Pons (tissue), 1 donor: ENCODE results near the gene MED1.
"Not testable (repeated sequence)": the region's sequence is repeated elsewhere in the genome, so short reads cannot be mapped to it uniquely, and the experiment has no call there.

Experiments
- DNase-seq: peaks from one replicate; pipeline ENCODE4 v3.0.0-alpha.2; 2016; ENCODE audit warnings: low spot score

The MED1 gene

DNA sequence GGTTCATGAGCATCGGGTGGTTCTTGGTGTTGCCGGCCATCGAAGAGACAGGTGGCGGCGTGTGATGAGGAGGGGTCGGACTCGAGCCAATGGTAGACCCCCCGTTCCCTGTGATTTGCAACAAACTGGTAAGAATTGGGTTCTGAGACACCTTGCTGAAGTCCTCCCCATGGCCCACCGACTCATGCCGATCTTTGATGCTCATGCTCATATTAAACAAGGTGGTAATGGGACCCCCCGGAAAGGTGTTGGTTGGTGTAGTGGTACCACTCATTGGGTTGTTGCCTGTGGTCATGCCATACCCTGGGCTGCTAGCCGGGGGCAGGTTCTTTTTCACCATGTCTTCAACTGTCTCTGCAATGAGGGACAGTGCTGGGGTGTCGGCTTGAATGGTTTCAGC, 40.8 kb downstream of the MED1 start:
- no peak for DNase-seq

DNA sequence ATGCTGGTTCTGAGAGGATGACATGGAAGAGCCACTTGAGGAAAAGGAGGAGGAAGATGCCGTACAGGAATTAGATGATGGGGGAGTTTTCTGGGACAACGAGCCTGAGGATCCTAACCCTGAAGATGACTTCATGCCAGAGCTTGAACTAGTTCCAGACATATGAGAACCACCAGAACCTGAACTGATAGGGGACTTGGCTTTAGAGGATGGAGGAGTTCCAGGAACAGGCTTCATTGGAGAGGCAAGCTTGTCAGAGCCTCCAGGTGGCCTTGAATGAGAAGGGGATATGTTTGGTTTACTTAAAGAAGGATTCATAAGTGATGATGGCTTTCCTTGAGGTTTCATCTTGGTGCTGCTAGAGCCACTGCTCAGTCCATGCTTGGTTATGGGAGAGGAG, 42.7 kb downstream of the MED1 start:
- DNase-seq = no peak

DNA sequence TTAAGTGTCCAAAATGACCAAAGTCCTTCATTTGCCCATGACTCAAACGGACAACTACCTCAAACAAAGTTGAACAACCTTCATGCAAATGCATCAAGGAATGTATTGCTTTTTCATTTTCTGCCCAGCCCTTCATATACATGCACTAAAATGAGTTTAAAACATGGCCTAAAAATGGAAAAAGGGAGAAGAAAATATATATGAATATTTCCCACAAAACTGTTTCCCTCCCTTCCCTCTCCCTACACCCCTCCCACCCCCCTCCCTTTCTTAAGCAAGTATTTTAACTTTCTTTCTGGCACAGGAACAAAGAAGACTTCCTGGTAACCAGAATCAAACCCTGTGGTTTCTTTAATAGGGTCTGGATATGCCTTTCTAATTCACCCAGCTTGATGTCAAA, 44.1 kb downstream of the MED1 start:
- DNase-seq = no peak

DNA sequence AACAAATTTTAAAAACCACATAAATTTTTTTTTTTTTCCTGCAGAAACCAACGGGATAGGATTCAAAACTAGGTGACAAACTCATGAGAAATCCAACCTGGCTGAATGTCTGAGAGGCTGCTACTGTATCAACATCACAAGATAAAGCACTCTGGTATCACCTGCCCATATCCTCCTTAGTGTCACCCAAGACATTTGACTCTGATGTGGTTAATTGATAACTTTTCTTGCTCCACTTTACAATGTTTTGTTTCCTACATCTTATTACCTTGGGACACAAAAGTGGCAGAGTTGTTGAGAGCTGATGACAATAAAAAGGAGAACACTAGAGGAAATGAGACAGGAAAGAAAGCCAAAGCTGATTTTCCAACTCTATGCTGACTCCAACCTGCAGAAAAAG, 45.6 kb downstream of the MED1 start:
- DNase-seq = no peak

DNA sequence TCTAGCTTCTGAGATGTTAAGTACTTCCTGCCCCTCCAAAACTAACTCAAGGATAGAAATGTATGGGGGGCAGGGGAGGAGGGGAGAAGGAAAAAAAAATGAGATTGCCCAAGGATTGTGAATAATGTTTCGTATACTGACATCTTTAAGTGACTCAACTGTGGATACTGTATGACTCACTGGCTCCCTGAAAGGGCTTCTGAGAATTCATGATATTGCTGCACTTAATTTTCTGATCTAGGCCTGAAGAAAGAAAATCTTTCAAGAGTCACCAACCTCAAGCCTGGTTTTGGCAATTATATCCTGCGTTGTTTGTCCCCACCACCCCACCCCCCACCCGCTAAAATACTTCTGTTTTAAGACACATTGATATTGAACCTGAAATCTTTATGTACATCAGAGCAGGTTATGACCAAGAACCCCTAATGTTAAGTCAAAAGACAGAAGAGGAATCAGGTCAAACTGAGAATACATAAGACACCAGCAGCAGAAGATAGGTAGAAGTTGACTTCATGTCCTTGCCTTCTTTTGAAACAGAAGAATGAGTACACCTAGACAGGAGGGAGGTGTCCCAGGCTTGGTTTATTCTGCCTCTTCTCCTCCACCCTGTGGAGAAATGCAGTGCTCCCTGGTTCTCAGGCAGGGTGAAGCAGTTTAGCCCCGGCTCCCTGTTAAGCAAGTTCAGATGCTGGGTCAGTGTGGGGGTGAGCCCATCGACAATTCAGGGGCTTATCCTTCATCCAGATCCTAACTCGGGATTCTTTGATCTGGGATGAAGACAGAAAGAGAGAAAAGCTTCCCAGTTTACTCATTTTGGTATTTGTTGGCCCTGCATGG, 46.3 kb downstream of the MED1 start:
- DNase-seq = no peak

DNA sequence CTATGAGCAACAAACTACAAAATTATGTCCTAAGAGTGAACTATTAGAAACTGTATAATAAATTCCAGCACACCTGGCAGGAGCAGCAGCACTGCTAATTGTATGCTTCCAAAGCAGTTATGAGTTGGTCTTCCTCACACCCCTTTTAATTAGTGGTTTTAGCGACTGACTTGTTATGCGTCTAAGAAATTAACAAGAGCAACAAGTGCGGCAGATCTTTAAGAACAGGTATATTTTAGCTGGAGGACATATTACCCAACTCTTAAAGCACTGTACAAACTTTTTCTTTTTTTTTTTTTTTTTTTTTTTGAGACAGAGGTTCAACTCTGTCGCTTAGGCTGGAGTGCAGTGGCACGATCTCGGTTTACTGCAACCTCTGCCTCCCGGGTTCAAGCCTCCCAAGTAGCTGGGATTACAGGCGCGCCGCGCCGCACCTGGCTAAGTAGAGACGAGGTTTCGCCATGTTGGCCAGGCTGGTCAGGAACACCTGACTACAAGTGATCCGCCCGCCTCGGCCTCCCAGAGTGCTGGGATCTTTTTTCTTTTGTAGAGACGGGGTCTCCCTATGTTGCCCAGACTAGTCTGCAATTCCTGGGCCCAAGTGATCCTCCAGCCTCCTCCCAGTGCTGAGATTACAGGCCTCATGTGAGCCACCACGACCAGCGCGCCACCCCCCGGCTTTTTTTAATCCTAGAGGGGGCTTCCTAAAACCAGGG, 48.0 kb downstream of the MED1 start:
- peak; percentile 6 for DNase-seq

DNA sequence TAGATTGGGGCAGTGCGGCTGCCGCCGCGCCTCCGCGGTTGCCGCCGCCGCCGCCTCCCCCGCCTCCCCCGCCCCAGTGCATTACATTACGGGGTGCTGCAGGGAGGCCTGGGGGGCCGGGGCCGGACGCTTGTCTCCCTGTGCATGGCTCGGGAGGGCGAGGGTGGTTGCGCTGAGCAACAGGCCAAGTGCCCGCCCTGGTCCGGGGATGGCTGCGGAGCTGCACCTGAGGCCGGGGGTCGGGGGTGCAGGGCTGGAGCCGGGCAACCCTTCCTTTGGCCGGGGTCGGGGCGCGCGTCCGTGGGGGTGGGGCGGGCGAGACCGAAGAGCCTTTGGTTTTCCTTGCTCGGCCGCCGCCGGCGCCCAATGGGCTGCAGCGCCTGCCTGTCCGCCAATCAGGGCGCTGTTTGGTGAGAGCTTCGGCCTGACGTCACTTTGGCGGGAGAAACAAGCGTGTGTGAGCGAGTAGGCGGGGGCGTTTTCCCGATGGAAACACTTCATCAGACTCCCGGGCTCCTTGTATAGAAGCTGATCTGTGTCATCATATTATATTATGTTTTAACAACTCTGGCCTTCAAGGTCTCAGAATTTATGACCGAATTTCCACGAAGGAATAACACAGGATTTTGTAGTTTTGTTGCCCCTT, 48.7 kb downstream of the MED1 start:
- DNase-seq = peak; percentile 95

DNA sequence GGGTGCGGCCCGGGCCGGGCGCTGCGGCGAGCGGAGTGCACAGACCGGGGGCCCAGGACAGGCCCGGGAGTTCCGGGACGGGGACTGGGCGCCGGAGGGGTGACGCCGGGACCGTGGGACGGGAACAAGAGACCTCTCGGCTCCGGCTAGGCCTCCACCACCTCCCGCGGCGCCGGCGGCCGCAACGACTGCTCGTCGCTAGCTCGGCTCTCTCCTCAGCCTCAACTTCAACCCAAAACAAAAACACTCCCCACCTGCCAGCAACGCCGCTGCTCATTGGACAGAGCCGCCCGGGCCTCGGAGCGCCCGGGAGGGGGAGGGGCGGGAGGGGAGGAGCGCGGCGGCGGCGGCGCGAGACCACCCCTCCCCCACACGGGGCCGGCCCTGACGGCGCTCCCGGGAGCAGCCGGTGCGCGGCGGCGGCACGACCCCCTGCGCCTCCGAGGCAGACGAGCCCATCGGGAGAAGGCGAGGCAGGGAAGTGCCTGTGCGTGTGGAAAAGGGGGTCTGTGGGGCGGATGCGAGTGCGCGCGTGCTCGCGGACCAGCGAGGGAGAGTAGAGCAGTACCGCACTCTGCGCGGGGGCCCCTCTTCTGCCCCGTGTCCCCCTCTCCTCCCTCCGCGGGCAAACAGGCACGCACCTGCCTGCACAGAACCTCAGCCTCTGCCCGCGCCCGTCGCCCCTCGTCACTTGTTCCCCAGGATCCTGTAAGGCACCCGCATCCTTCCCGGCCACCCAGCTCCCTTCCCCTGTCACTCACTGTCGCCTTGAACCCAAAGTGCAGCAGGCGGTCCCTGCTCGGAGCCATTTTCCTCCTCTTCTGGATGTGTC, 49.4 kb downstream of the MED1 start, which contains the start of gene FBXL20:
FBXL20 (minus strand) TSS at position 215 of the 832 bp plus-strand sequence. CDS start 224 bp downstream, outside the sequence.
- DNase-seq = peak; percentile 90

DNA sequence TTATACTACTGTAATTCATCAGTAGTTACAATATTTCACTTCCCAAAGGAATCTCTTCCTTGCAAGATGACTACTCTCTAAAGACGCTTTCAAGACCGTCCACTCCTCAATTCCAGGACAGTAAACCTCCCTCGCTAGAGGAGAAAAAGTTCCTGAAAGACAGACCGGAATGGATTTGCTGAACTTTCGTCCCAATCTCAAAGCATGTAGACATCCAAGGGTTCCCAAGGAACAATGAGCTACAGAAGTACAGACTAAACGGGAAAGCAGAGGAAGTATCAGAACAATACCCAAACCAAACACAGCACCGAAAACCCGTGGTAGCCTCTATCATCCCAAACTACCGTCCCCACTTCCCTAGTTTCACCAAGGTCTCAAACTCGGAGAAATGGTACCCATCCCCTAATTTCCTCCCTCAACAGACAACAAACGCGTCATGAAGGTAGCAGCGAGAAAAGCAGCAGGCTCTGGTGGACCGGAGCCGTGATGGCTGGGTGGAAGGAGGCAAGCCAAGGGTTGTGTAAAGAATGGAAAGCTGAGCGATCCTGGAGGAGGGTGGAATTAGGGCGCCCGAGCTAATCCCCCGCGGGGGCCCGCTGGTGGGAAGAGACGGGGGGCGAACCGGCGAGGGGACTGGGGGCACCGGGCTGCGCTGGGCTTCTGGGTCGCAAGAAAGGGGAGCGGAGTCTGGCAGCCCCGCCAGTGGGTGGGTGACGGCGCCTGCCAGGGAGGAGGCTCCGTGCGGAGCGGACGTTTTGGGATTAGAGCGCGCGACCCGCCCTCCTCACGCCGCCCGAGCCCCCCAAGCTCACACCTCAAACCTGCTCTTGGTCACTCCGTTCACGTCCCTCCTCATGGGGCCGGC, 50.3 kb downstream of the MED1 start:
- DNase-seq = peak; percentile 25

DNA sequence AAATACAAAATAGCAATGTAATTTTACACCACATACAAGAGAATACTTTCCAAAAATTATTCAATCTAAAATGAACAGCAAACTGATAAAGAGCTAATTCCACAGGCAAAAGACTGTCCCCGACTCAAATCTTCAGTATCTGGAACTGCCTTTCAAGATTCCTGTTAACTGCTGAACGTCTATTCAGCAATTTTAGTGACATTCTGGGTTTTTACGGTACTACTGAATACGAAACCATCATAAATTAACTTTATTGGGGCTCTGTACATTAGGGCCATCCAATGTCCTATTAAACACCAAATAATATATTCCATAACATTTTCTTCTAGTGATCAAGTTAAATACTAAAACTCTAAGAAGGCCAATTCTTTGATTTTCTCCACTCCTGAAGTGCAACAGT, 51.3 kb downstream of the MED1 start:
- no peak for DNase-seq

DNA sequence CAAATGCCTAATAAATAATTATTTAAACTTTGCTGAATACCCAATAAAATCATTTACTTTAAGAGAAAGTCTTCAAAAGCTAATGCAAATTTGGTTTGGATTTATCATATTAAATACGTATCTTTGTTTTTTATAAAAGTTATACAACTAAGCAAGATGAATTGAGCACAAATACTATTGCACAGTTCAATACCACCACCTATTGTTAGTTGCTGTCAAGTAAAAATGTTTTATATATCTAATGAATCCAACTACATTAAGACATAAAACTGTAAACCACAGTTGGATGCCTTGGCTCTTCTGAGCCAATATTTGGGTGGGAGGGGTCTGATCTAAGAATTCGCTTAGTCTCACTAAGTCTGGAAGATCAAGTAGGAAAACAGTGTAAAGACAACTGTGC, 57.3 kb downstream of the MED1 start:
- DNase-seq = no peak

DNA sequence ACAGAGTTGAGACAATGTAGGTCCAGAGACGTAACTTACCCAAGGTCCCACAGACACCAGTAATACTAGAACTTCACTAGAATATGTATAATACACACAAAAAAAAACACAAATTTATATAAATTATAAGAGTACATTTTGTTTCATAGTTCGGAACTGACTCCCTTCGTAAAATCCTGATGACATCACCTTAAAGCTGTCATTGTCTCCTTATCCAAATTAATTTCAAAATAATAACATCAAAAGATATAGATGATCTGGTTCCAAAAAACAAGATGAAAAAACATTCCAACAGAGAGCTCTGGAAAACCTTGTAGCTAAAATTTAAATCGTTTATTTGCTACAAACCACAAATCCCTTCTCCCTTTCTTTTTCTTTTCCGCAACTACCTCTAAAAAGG, 59.6 kb downstream of the MED1 start:
- no peak for DNase-seq

DNA sequence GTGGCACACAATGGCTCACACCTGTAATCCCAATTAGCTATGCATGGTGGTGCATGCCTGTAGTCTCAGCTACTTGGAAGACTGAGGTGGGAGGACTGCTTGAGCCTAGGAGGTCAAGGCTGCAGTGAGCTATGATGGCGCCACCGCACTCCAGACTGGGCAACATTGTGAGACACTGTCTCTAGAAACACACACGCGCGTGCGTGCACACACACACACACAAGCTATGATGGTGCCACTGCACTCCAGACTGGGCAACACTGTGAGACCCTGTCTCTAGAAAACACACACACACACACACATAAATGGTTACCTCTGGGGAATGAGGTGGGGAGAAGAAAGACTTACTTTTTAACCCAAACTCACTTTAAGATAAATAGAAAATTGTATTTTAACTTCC, 66.0 kb downstream of the MED1 start:
- no peak for DNase-seq

DNA sequence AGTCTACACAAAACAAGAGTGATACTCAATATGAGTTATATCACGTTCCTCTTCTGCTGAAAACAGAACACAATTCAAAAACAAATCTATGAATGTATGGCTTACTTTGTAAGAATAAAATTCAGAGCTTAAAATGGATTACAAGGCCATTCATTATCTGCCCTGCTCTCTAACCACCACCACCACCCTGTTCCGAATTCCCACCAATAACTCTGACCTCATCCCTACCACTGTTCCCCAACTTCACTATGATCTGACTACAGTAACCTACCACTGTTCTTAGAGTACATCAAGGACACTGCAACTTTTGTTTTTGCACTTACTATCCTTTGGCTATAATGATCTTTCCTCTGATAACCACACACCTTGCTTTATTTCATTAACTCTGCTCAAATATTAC, 70.9 kb downstream of the MED1 start:
- no peak for DNase-seq

DNA sequence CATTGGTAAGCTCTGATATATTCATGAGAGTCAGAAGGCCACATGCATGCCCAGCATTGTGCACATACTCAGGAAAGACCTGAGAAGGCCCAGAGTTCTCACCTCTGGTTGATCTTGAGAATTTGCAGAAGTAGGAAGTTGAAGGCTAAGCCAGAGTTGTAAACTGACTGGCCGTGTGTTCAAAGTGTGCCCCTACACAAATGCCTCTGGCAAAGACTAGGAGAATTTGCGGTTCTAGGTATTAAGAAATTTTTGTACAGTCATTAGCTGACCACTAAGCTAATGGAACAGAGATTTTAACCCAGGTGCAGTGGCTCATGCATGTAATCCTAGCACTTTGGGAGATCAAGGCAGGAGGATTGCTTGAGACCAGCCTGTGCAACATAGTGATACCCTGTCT, 74.6 kb downstream of the MED1 start:
- no peak for DNase-seq

DNA sequence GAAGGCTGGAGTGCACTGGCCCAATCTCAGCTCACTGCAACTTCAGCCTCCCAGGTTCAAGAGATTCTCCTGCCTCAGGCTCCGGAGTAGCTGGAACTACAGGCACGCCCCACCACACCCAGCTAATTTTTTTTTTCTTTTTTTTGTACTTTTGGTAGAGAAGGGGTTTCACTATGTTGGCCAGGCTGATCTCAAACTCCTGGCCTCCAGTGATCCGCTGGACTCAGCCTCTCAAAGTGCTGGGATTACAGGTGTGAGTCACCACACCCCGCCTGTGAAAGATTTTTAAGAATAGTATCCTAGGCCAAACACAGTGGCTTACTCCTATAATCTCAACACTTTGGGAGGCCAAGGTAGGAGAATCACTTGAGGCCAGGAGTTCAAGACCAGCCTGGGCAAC, 83.3 kb downstream of the MED1 start:
- DNase-seq = not testable (repeated sequence)

DNA sequence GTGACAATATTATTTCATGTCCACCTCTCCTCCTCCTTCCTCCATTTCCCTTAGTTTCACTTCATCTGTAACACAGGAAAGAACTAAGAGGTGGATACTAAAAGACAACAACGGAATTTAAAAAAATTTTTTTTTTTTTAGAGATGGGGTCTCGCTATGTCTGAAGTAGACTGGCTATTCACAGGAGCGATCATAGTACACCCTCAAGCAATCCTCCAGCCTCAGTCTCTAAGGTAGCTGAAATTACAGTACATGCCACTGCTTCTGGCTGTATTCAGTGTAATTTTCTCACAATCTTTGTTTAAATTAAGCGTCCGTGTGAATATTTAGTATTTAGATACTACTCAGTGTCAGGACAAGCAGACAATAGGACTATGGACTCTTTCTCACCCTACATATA, 85.2 kb downstream of the MED1 start:
- no peak for DNase-seq

DNA sequence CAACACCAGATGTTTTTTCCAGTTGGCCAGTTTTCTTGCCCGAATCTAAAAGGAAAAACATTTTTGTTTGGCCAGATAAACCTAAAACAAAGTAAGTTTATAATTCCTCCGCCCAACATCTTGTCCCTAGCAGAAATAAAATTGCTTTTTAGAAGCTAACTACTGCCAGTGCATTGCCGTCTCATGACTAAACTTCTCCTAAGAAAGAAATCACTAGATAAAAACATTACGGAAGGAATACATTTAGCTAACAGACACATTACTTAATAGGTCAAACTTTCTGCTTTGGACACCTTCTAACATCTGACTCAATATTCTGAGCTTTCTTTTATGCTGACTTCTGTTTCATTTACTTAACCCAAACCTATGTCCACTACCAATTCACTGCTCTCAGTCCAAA, 85.8 kb downstream of the MED1 start:
- no peak for DNase-seq

DNA sequence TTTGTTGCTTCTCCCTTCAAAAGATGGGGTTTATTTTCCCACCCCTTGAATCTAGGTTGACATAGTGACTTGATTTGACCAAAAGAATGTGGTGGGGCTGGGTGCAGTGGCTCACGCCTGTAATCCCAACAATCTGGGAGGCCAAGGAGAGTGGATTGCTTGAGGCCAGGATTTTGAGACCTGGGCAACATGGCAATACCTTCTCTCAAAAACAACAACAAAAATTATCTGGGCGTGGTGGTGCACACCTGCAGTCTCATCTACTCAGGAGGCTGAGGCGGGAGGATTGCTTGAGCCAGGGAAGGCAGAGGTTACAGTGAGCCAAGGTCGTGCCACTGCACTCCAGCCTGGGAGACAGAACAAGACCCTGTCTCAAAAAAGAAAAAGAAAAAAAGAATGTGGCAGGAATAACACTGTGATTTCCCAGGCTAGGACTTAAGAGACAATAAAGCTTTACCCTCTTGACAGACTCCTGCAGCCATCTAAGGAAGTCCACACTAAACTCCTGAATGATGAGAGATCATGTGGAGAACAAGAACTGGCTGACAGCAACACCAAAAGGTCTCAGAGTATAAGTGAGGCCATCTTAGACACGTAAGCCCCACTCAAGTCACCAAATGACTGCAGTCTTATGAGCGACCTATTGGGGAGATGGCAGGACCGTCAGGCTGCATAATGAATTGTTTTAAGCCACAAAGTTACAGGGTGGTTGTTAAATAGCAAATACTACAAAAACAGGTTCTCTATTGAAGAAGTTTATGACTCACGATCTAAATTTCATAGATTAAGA, 86.6 kb downstream of the MED1 start:
- DNase-seq = no peak

DNA sequence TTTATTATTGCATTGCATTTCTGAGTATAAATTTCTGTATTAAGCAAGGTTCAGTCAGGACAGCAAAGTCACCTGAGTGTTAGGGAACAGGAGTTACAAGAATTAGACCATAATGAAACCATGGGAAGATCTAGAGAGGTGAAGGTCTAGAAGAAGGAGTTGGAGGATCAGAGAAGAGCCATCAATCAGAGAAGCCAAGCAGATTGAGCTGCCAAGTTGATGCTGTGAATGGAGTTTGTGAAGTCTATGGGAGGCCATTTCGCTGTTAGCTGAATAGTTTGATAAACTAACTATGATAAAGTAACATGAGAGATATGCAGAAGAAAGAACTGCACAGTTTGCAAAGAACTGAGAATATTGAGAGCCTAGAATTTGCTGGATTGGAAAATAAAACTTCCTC, 90.0 kb downstream of the MED1 start:
- no peak for DNase-seq
